Measurements from ENCODE around the gene PTPRM. TPM values are rescaled to one million over a fixed set of nuclear protein-coding genes. Genes with fewer than 3 reads are reported as not detected.

PTPRM gene
- polyA plus RNA-seq, 1 donor from 2014 or later: 126 TPM

- Histone ChIP-seq H3K9me3 (ENCODE audit: low read length) (no peaks in the 10 kb centered on the region), H3K9ac (ENCODE audit: low read length) (no peak overlapping the region), H4K20me1 (ENCODE audit: insufficient read depth) (no peaks in the 10 kb centered on the region), H3K4me3 (ENCODE audit: low read length) (no peak overlapping the region), H3K27me3 (ENCODE audit: insufficient read depth, low read depth, low read length) (no peaks in the 10 kb centered on the region), H3K36me3 (ENCODE audit: insufficient read depth, low read length) (no peaks in the 10 kb centered on the region), H3F3A (ENCODE audit: insufficient read depth, low read length, poor library complexity, severe bottlenecking) (no peaks in the 10 kb centered on the region), H3K9me2 (ENCODE audit: insufficient read depth, low read length) (no peaks in the 10 kb centered on the region), H3K4me2 (ENCODE audit: low read length) (no peak overlapping the region), H2AFZ (ENCODE audit: low read depth, low read length) (no peak overlapping the region), H3K27ac (ENCODE audit: low read length) (no peak overlapping the region), H3K79me2 (replicated peaks; ENCODE audit: insufficient read depth, low read length) (no peaks in the 10 kb centered on the region)
- no peak for TF ChIP-seq SMC3 (conservative IDR thresholded peaks at IDR 0.05; ENCODE audit: poor library complexity)
- no peak for TF ChIP-seq MXI1 (conservative IDR thresholded peaks at IDR 0.05; ENCODE audit: poor library complexity, severe bottlenecking)
- TF ChIP-seq POLR2AphosphoS5 (IDR thresholded peaks at IDR 0.05): no peak
- no peak for TF ChIP-seq TAF1 (IDR thresholded peaks at IDR 0.05; ENCODE audit: low read depth)
- TF ChIP-seq EP300 (conservative IDR thresholded peaks at IDR 0.05; ENCODE audit: poor library complexity, severe bottlenecking): no peak
- TF ChIP-seq, protein P1, sequence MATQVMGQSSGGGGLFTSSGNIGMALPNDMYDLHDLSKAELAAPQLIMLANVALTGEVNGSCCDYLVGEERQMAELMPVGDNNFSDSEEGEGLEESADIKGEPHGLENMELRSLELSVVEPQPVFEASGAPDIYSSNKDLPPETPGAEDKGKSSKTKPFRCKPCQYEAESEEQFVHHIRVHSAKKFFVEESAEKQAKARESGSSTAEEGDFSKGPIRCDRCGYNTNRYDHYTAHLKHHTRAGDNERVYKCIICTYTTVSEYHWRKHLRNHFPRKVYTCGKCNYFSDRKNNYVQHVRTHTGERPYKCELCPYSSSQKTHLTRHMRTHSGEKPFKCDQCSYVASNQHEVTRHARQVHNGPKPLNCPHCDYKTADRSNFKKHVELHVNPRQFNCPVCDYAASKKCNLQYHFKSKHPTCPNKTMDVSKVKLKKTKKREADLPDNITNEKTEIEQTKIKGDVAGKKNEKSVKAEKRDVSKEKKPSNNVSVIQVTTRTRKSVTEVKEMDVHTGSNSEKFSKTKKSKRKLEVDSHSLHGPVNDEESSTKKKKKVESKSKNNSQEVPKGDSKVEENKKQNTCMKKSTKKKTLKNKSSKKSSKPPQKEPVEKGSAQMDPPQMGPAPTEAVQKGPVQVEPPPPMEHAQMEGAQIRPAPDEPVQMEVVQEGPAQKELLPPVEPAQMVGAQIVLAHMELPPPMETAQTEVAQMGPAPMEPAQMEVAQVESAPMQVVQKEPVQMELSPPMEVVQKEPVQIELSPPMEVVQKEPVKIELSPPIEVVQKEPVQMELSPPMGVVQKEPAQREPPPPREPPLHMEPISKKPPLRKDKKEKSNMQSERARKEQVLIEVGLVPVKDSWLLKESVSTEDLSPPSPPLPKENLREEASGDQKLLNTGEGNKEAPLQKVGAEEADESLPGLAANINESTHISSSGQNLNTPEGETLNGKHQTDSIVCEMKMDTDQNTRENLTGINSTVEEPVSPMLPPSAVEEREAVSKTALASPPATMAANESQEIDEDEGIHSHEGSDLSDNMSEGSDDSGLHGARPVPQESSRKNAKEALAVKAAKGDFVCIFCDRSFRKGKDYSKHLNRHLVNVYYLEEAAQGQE (IDR thresholded peaks at IDR 0.05; ENCODE audit: borderline replicate concordance): no peak
- no peak for TF ChIP-seq EZH2 (IDR thresholded peaks at IDR 0.05; ENCODE audit: borderline replicate concordance, insufficient read depth, low read length, poor library complexity, severe bottlenecking)
- TF ChIP-seq, protein P2, sequence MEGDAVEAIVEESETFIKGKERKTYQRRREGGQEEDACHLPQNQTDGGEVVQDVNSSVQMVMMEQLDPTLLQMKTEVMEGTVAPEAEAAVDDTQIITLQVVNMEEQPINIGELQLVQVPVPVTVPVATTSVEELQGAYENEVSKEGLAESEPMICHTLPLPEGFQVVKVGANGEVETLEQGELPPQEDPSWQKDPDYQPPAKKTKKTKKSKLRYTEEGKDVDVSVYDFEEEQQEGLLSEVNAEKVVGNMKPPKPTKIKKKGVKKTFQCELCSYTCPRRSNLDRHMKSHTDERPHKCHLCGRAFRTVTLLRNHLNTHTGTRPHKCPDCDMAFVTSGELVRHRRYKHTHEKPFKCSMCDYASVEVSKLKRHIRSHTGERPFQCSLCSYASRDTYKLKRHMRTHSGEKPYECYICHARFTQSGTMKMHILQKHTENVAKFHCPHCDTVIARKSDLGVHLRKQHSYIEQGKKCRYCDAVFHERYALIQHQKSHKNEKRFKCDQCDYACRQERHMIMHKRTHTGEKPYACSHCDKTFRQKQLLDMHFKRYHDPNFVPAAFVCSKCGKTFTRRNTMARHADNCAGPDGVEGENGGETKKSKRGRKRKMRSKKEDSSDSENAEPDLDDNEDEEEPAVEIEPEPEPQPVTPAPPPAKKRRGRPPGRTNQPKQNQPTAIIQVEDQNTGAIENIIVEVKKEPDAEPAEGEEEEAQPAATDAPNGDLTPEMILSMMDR (IDR thresholded peaks at IDR 0.05; ENCODE audit: poor library complexity, severe bottlenecking): no peak
- no peak for TF ChIP-seq RAD21 (conservative IDR thresholded peaks at IDR 0.05)
Observed at GRCh38 chr18:7532942-7533341, 34.2 kb upstream of the PTPRM start.

DNA sequence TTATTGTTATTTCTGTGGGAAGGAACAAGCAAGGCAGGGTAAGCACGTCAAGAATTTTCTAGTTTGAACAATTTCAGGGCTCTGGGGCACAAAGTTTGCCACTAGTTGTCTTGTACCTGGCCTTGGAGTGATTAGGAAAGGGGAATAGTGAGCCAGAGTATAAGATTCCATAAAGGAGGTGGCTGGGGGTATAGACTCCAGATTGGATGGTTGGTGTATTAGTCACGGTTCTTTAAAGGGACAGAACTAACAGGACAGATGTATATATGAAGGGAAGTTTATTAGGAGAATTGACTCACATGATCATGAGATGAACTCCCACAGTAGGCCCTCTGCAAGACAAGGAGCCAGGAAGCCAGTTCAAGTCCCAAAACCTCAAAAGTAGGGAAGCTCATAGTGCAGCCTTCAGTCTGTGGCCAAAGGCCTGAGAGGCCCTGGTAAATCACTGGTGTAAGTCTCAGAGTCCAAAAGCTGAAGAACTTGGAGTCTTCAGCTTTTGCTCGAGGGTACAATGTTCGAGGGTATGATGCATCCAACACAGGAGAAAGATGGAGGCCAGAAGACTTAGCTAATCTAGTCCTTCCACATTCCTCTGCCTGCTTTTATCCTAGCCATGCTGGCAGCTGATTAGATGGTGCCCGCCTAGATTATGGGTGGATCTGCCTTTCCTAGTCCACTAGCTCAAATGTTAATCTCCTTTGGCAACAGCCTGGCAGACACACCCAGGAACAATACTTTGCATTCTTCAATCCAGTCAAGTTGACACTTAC, 31.5 kb upstream of the PTPRM start:
- TF ChIP-seq MXI1 (conservative IDR thresholded peaks at IDR 0.05; ENCODE audit: poor library complexity, severe bottlenecking) (no peak), EP300 (conservative IDR thresholded peaks at IDR 0.05; ENCODE audit: poor library complexity, severe bottlenecking) (no peak), POLR2AphosphoS5 (IDR thresholded peaks at IDR 0.05) (no peak), RAD21 (conservative IDR thresholded peaks at IDR 0.05) (no peak), SMC3 (conservative IDR thresholded peaks at IDR 0.05; ENCODE audit: poor library complexity) (no peak), TAF1 (IDR thresholded peaks at IDR 0.05; ENCODE audit: low read depth) (no peak)
- TF ChIP-seq, protein P1 (IDR thresholded peaks at IDR 0.05; ENCODE audit: borderline replicate concordance): no peak
- TF ChIP-seq, protein P2 (IDR thresholded peaks at IDR 0.05; ENCODE audit: poor library complexity, severe bottlenecking): no peak
- Histone ChIP-seq H3K4me2 (ENCODE audit: low read length) (no peak overlapping the region), H4K20me1 (ENCODE audit: insufficient read depth) (no peaks in the 10 kb centered on the region), H3K36me3 (ENCODE audit: insufficient read depth, low read length) (no peaks in the 10 kb centered on the region), H3K27ac (ENCODE audit: low read length) (no peak overlapping the region), H3K9me3 (ENCODE audit: low read length) (no peaks in the 10 kb centered on the region), H3K79me2 (replicated peaks; ENCODE audit: insufficient read depth, low read length) (no peaks in the 10 kb centered on the region), H3K9ac (ENCODE audit: low read length) (no peak overlapping the region), H3K9me2 (ENCODE audit: insufficient read depth, low read length) (no peaks in the 10 kb centered on the region), H2AFZ (ENCODE audit: low read depth, low read length) (no peak overlapping the region), H3K27me3 (ENCODE audit: insufficient read depth, low read depth, low read length) (no peaks in the 10 kb centered on the region), H3F3A (ENCODE audit: insufficient read depth, low read length, poor library complexity, severe bottlenecking) (no peaks in the 10 kb centered on the region), H3K4me3 (ENCODE audit: low read length) (no peak overlapping the region)
